Measurements from ENCODE around the gene ZNF521. TPM values are rescaled to one million over a fixed set of nuclear protein-coding genes. Genes with fewer than 3 reads are reported as not detected.

ZNF521 gene
- total RNA-seq, 1 donor from 2014 or later = 2.0 TPM

DNA sequence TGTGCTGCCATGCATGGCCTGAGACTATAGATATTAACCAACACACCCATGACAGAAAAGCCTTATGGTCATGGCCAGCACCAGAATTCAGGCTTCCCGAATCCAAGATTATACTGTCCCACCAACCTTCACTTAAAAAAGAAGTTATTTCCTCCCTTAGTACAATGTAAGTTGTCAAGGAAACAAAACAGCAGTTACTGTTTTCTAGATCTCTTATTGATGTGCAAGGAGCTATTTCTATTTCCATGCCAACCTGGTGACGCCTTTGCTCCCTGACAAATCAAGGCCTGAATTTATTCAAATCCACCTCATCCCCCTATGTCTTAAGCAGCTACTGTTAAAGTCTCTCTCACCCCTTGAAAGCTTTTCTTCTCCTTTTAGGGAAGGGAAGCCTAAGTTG is 249.3 kb downstream of the ZNF521 start:
- DNase-seq (ENCODE audit: low read depth) = no peak
- TF ChIP-seq, protein P1, sequence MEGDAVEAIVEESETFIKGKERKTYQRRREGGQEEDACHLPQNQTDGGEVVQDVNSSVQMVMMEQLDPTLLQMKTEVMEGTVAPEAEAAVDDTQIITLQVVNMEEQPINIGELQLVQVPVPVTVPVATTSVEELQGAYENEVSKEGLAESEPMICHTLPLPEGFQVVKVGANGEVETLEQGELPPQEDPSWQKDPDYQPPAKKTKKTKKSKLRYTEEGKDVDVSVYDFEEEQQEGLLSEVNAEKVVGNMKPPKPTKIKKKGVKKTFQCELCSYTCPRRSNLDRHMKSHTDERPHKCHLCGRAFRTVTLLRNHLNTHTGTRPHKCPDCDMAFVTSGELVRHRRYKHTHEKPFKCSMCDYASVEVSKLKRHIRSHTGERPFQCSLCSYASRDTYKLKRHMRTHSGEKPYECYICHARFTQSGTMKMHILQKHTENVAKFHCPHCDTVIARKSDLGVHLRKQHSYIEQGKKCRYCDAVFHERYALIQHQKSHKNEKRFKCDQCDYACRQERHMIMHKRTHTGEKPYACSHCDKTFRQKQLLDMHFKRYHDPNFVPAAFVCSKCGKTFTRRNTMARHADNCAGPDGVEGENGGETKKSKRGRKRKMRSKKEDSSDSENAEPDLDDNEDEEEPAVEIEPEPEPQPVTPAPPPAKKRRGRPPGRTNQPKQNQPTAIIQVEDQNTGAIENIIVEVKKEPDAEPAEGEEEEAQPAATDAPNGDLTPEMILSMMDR (conservative IDR thresholded peaks at IDR 0.05; ENCODE audit: low read depth, low read length) = no peak
- no peak overlapping the region for H3K4me3 ChIP-seq (ENCODE audit: low read depth, low read length)

DNA sequence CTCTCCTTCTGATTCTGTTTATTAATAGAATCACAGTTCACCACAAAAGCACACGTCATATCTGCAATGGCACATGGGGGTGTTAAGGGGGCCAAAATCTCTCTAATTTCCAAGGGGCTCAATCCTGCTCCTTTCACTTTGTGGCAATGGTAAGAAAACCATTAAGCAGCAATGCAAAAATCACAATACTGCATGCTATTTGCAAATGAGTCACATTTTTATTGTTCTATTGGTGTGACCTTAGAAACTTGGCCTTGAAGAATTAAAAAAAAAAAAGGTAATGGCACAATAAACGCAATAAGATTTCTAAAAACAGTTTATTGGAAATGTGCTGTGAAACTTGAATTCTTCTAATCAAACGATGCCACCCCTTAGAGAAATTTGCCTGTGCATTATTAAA is 251.5 kb downstream of the ZNF521 start:
- DNase-seq (ENCODE audit: low read depth) = no peak
- TF ChIP-seq, protein P1 (conservative IDR thresholded peaks at IDR 0.05; ENCODE audit: low read depth, low read length) = no peak
- no peak overlapping the region for H3K4me3 ChIP-seq (ENCODE audit: low read depth, low read length)

DNA sequence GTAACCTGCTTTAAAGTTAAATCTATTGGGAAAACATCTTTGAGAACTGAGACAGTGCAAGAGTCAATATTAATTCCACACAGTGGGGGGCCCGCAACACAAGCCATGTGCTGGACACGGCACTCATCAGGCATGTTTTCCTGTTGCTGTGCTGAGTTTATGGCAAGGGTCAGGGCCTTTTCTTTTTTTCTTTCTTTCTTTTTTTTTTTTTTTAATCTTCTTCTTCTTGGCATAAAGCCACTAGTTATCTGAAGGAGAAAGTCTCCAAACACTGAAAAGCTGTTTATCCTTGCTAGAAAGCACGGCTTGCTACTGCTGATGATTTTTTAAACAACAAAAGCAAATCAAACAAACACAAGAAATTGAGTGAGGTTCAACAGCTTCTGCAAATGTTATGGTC is 252.1 kb downstream of the ZNF521 start:
- no peak for DNase-seq (ENCODE audit: low read depth)
- H3K4me3 ChIP-seq (ENCODE audit: low read depth, low read length) = no peak overlapping the region
- TF ChIP-seq, protein P1 (conservative IDR thresholded peaks at IDR 0.05; ENCODE audit: low read depth, low read length) = no peak

DNA sequence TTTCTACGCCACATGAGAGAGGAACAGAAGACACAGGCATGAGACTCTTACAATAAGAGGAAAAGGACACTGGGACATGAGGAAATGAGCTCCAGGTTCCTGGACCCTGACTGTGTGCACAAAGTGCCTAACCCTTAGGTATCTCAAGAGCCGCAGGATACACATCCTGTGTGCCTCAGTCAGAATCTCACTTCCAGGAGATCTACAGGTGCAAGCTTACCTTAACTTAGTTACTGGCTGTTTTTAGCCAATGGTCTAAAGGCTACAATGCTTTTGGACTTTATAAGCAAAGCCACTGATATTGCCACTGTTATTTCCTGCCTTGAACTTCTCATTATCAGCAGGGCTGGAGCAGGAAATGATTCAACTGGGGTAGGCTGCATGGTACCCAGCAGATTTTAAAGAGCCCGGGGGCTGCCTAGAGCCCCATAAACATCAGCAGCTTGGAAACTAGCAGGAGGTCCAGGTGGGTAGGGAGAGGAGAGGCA is 254.4 kb downstream of the ZNF521 start:
- DNase-seq (ENCODE audit: low read depth) = no peak
- TF ChIP-seq, protein P1 (conservative IDR thresholded peaks at IDR 0.05; ENCODE audit: low read depth, low read length) = no peak
- H3K4me3 ChIP-seq (ENCODE audit: low read depth, low read length) = no peak overlapping the region

DNA sequence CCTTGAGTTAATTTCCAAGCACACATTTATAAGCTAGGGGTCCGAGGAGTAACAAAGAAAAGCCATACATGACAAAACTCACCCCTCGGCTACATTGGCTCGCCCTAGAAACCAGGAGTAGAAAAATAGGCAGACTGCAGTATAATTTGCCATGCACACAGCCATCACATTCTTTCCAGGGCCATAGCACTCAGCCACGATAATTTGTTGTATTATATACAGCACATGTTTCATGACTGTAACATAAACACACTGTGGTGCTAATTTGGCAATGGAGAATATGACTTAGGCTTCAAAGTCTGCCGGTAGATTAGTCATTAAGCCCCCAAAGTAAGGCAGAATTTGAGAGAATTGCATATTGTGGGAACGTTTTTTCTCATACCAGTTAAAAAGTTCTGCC is 254.9 kb downstream of the ZNF521 start:
- TF ChIP-seq, protein P1 (conservative IDR thresholded peaks at IDR 0.05; ENCODE audit: low read depth, low read length) = no peak
- no peak for DNase-seq (ENCODE audit: low read depth)
- H3K4me3 ChIP-seq (ENCODE audit: low read depth, low read length) = no peak overlapping the region

DNA sequence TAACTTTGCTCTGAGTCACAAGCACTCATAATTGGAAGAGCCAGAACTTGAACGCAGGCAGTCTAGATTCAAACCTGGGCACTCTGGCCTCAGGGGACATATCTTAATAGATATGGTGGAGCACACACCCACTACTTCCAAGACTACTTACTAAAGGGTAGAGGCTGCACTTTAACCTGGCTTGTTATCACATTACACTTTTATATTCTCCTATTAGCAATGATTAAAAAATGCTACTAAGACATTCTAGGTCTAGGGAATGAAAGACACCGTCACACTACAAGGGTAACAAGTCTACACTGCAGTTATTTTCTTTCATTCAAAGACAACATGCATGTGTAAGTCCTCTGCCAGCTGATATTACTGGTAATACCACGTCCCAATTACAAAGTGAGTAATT is 258.8 kb downstream of the ZNF521 start:
- H3K4me3 ChIP-seq (ENCODE audit: low read depth, low read length) = no peak overlapping the region
- no peak for DNase-seq (ENCODE audit: low read depth)
- TF ChIP-seq, protein P1 (conservative IDR thresholded peaks at IDR 0.05; ENCODE audit: low read depth, low read length) = no peak

DNA sequence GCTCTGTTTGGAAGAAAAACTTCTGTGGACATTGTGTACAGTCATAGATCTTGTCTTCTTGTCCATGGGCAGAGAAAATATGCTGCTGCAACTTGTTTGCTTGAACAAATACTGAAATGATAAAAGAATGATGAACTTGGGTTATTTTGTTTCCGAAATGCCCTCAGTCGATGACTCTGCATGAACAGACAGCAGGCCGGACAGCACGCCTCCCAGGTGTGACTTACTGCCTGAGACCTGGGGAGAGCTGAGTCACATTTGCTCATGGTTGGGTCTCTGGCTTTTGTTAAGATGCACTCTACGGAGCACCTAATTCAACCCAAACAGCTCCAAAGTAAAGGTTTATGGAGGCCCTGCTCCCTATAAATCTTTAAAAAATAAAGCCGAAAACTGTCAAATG is 262.5 kb downstream of the ZNF521 start:
- H3K4me3 ChIP-seq (ENCODE audit: low read depth, low read length) = no peak overlapping the region
- TF ChIP-seq, protein P1 (conservative IDR thresholded peaks at IDR 0.05; ENCODE audit: low read depth, low read length) = no peak
- DNase-seq (ENCODE audit: low read depth) = no peak

Data from epithelial cell of proximal tubule (primary cell).